K562 (cell line): ENCODE results near the gene JAM2. TPM values are rescaled to one million over a fixed set of nuclear protein-coding genes. Genes with fewer than 3 reads are reported as not detected.
"Not testable (repeated sequence)": the region's sequence is repeated elsewhere in the genome, so short reads cannot be mapped to it uniquely, and the experiment has no call there.

Experiments
- ATAC-seq: fragments of 200-7000 bp; cut with Tn5 transposase; 3 replicates; pipeline ENCODE4 v1.9.1; 2020; ENCODE audit warnings: moderate library complexity
- BruUV-seq: library from RNA; stranded (reverse); fragments of 400-500 nt; replicated peaks from 2 replicates; lab custom pipeline; 2021; lab: Mats Ljungman, UMichigan
- CTCF ChIA-PET: fragments of 300-600 bp; formaldehyde crosslinking; extraction: SDS; loops from one replicate; lab custom pipeline; 2021; ENCODE audit warnings: low intra/inter-chr PET ratio; lab: Yijun Ruan, JAX
- POLR2A ChIA-PET: fragments of 300-600, 350-650 bp; sonication (Branson Sonifier 250); formaldehyde crosslinking; extraction: SDS; loops from one replicate; lab custom pipeline; 2021; ENCODE audit warnings: antibody characterized with exemption, inconsistent platforms; lab: Yijun Ruan, JAX
- DNase-seq, 4 experiments: peaks; one replicate each; pipeline versions ENCODE4 v3.0.0 to v3.0.0-alpha.2; 2011 to 2018; ENCODE audit warnings: low spot score in 3 of 4, mixed read lengths in 3 of 4; ENCODE audit errors: extremely low read depth in 1 of 4
- FAIRE-seq: peaks from 2 replicates; lab custom pipeline; 2011; peaks lifted over from hg19 to GRCh38; lab: Jason Lieb, UNC
- H2AFZ ChIP-seq: 2 replicates; pipeline ENCODE4 v1.6.0; 2011; ENCODE audit warnings: low read depth, low read length, control low read depth, inconsistent platforms
- H3K27ac ChIP-seq: fragments of 200-600 bp; 3 replicates; pipeline ENCODE4 v1.8.0; 2011; ENCODE audit warnings: low read depth, mild to moderate bottlenecking, control low read depth, inconsistent platforms, low read length, moderate library complexity, mixed read lengths; ENCODE audit errors: extremely low read depth
- H3K27me3 ChIP-seq, 2 experiments: fragments of 300-600 bp in 1 of 2; 2 replicates in 1 of 2; 3 replicates in 1 of 2; pipeline versions ENCODE4 v1.6.0 to v1.8.0; 2011; ENCODE audit warnings: inconsistent platforms in 2 of 2, low read length in 2 of 2, mild to moderate bottlenecking in 1 of 2, mixed read lengths in 1 of 2, moderate library complexity in 1 of 2; ENCODE audit not compliant: control insufficient read depth in 2 of 2, insufficient read depth in 2 of 2
- H3K36me3 ChIP-seq: fragments of 300-600 bp; 3 replicates; pipeline ENCODE4 v1.8.0; 2011; ENCODE audit warnings: mild to moderate bottlenecking, low read length, inconsistent platforms; ENCODE audit not compliant: control insufficient read depth, insufficient read depth
- H3K4me1 ChIP-seq, 2 experiments: fragments of 200-600 bp in 1 of 2; replicated peaks in 1 of 2; 2 replicates in 1 of 2; 3 replicates in 1 of 2; pipeline versions ENCODE4 v1.5.1 to v1.8.0; 2011; ENCODE audit warnings: inconsistent platforms in 2 of 2, low read length in 2 of 2, mild to moderate bottlenecking in 1 of 2, mixed read lengths in 1 of 2, moderate library complexity in 1 of 2; ENCODE audit not compliant: control insufficient read depth in 2 of 2, insufficient read depth in 2 of 2
- H3K4me2 ChIP-seq: 2 replicates; pipeline ENCODE4 v1.6.1; 2011; ENCODE audit warnings: low read length, control low read depth, inconsistent platforms, mixed read lengths; ENCODE audit not compliant: insufficient read depth
- H3K4me3 ChIP-seq: fragments of 200-600 bp; sonication (generic), shearing (Covaris generic); 2 replicates; pipeline ENCODE4 v1.5.1; 2016; ENCODE audit warnings: control low read depth, inconsistent platforms
- H3K79me2 ChIP-seq: fragments of 200-600 bp; 3 replicates; pipeline ENCODE4 v1.8.0; 2011; ENCODE audit warnings: low read length, inconsistent platforms; ENCODE audit not compliant: control insufficient read depth, insufficient read depth
- H3K9ac ChIP-seq, 2 experiments: 2 replicates each; pipeline versions ENCODE4 v1.6.0 to v1.6.1; 2011; ENCODE audit warnings: low read depth in 2 of 2, low read length in 2 of 2, control low read depth in 1 of 2, inconsistent platforms in 1 of 2, mild to moderate bottlenecking in 1 of 2, mixed read lengths in 1 of 2; ENCODE audit not compliant: insufficient read depth in 1 of 2
- H3K9me1 ChIP-seq: one replicate; pipeline ENCODE4 v1.6.0; 2011; ENCODE audit warnings: inconsistent platforms, mild to moderate bottlenecking, low read length, moderate library complexity; ENCODE audit not compliant: control insufficient read depth, insufficient read depth
- H3K9me3 ChIP-seq: replicated peaks from 2 replicates; pipeline ENCODE4 v1.5.1; 2011; ENCODE audit warnings: low read depth, low read length, inconsistent platforms; ENCODE audit not compliant: control insufficient read depth, insufficient read depth
- H4K20me1 ChIP-seq: replicated peaks from 2 replicates; pipeline ENCODE4 v1.6.1; 2011; ENCODE audit warnings: low read length, inconsistent platforms, mixed read lengths; ENCODE audit not compliant: control insufficient read depth, insufficient read depth
- E4F1 ChIP-seq: fragments of 250-450 bp; sonication (Bioruptor Pico); IDR thresholded peaks from 2 replicates; pipeline ENCODE4 v1.5.0; 2021; ENCODE audit warnings: mild to moderate bottlenecking, borderline replicate concordance
- WGBS: fragments of 100-300 bp; shearing (Covaris generic); methylation state at CpG from one replicate; pipeline ENCODE4 v1.1.6; 2016; ENCODE audit warnings: low coverage, mixed read lengths; ENCODE audit not compliant: insufficient coverage; ENCODE audit errors: missing lambda C conversion rate; 5-methylcytosine and 5-hydroxymethylcytosine counted together
- in situ Hi-C: fragments of 300-500 bp; cut with MboI; formaldehyde crosslinking; loops from 4 replicates; pipeline ENCODE4 v1.15.0; 2018; ENCODE audit warnings: inconsistent platforms, mixed read lengths
- intact Hi-C: fragments of 100-400 bp; cut with micrococcal nuclease; formaldehyde crosslinking; loops from 2 replicates; pipeline ENCODE4 v1.14.2; 2022
- polyA plus RNA-seq, 8 experiments: library from polyadenylated mRNA; depleted of rRNA in 4 of 8; stranded (reverse) in 5 of 8; unstranded in 3 of 8; fragments of >200 nt; fragmentation: Nextera tagmentation in 2 of 8; fragmentation: Illumina TruSeq in 1 of 8; extraction: Ambion mirVana in 2 of 8; extraction: Trizol in 1 of 8; gene quantifications; 2 replicates each; pipeline versions ENCODE4 v1.2.1 to v1.2.3, GENCODE V29; 2011 to 2014; ENCODE audit warnings: inconsistent platforms in 1 of 8, missing spikeins in 1 of 8
- total RNA-seq, 7 experiments: library from RNA; depleted of rRNA in 6 of 7; stranded (reverse); fragments of >200 nt in 6 of 7; fragmentation: Illumina TruSeq in 2 of 7; extraction: Trizol in 2 of 7; gene quantifications; 2 replicates each; pipeline versions ENCODE4 v1.2.1 to v1.2.3, GENCODE V29; 2011 to 2021; ENCODE audit warnings: low replicate concordance in 1 of 7

The JAM2 gene
- total and polyA plus RNA-seq, 9 of the 15 experiments (the other 6 are each of a cell fraction or from before 2014, with no cell fraction given) = 0.03 to 0.08 (median 0.07) TPM; not detected in 6

- no peak for TF ChIP-seq E4F1 (CRISPR knock-in tag)
Observed at GRCh38 chr21:25710550-25710949, 71.5 kb downstream of the JAM2 start (continued).

- ATAC-seq, CTCF ChIA-PET, in situ Hi-C loops, H3K9me1 ChIP-seq, H3K27ac ChIP-seq, H3K9ac ChIP-seq, H3K4me1 ChIP-seq, H4K20me1 ChIP-seq, DNase-seq, BruUV-seq, H3K4me3 ChIP-seq, H2AFZ ChIP-seq, POLR2A ChIA-PET, H3K27me3 ChIP-seq, H3K4me2 ChIP-seq, H3K36me3 ChIP-seq, FAIRE-seq, intact Hi-C loops, H3K9me3 ChIP-seq, H3K79me2 ChIP-seq: not testable (repeated sequence)
- WGBS = 86% methylated on average over 8 of the region's 10 CpGs
Observed at GRCh38 chr21:25714066-25714465, 75.0 kb downstream of the JAM2 start.
